SU-DHL-6 (cell line): Measurements from ENCODE around the gene GRIN3B.

Experiments used
- EZH2phosphoT487 ChIP-seq: fragments of 200-600 bp; sonication (generic), shearing (Covaris generic); conservative IDR thresholded peaks from 2 replicates; pipeline ENCODE4 v1.6.1; 2018; ENCODE audit warnings: mild to moderate bottlenecking, antibody characterized with exemption, low read length, moderate library complexity, mixed read lengths
- TF ChIP-seq, protein P1 (sequence below): fragments of 200-600 bp; sonication (generic); IDR thresholded peaks from one replicate; pipeline ENCODE4 v1.5.1; 2017; ENCODE audit warnings: antibody characterized with exemption, mild to moderate bottlenecking, low read length, moderate library complexity; ENCODE audit not compliant: insufficient read depth, poor library complexity, severe bottlenecking

- TF ChIP-seq, protein P1, sequence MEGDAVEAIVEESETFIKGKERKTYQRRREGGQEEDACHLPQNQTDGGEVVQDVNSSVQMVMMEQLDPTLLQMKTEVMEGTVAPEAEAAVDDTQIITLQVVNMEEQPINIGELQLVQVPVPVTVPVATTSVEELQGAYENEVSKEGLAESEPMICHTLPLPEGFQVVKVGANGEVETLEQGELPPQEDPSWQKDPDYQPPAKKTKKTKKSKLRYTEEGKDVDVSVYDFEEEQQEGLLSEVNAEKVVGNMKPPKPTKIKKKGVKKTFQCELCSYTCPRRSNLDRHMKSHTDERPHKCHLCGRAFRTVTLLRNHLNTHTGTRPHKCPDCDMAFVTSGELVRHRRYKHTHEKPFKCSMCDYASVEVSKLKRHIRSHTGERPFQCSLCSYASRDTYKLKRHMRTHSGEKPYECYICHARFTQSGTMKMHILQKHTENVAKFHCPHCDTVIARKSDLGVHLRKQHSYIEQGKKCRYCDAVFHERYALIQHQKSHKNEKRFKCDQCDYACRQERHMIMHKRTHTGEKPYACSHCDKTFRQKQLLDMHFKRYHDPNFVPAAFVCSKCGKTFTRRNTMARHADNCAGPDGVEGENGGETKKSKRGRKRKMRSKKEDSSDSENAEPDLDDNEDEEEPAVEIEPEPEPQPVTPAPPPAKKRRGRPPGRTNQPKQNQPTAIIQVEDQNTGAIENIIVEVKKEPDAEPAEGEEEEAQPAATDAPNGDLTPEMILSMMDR: no peak
- TF ChIP-seq EZH2phosphoT487: no peak
Measured at GRCh38 chr19:1050989-1051788, 51.0 kb downstream of the GRIN3B start.
